ENCODE data around the gene NRBP1. TPM values are rescaled to one million over a fixed set of nuclear protein-coding genes. Genes with fewer than 3 reads are reported as not detected.
A peak's percentile ranks its signal among the peaks of the same experiment; 100 is the strongest.
"Not testable (repeated sequence)": the region's sequence is repeated elsewhere in the genome, so short reads cannot be mapped to it uniquely, and the experiment has no call there.

NRBP1 gene
- total RNA-seq, 3 donors from 2014 or later: 99.0 to 103 (median 99.4) TPM

DNA sequence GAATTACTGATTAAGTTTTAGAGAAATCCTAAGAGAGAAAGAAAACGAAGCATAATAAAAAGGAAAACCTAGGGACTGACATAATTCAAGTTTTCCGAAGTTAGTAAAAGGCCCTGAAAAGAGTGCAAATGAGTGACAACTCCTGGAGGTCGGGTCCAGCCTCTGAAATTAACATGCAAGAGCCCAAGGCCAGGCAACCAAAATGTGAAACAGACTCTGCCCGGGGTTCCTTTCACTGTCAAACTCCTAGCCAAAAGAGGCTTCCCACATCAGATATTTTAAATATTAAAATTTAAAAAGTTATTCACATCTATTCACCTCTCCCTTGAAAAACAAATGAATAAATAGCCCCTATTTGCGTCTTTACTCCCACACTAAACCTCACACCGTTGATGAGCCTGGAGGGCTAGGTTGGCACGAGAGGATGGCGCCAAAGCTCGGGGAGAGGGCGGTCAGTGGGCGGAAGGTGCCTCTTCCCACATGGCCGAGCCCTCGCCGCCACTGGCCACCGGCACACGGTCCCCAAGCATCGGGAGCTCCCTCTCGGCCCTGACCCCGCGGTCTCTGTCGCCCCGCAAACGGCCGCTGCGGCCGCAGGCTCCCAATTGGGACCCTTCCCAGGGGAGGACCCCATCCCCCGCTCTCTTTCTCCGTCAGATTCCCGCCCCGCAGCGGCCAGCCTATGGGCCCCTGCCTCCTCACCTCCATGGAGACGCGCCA is 19.7 kb upstream of the NRBP1 start:
- ATAC-seq (peak; percentile 28 to 33), DNase-seq (no peak)
- Mint-ChIP-seq H3K27me3 (ENCODE audit: low read depth) (no peaks in the 10 kb centered on the region), H3K4me3 (peak overlapping the region; percentile 89), H3K36me3 (ENCODE audit: insufficient read depth) (peaks cover 8% of the 10 kb centered on the region), H3K9me3 (no peaks in the 10 kb centered on the region), H3K4me1 (ENCODE audit: low read depth) (peaks cover 34% of the 10 kb centered on the region)

DNA sequence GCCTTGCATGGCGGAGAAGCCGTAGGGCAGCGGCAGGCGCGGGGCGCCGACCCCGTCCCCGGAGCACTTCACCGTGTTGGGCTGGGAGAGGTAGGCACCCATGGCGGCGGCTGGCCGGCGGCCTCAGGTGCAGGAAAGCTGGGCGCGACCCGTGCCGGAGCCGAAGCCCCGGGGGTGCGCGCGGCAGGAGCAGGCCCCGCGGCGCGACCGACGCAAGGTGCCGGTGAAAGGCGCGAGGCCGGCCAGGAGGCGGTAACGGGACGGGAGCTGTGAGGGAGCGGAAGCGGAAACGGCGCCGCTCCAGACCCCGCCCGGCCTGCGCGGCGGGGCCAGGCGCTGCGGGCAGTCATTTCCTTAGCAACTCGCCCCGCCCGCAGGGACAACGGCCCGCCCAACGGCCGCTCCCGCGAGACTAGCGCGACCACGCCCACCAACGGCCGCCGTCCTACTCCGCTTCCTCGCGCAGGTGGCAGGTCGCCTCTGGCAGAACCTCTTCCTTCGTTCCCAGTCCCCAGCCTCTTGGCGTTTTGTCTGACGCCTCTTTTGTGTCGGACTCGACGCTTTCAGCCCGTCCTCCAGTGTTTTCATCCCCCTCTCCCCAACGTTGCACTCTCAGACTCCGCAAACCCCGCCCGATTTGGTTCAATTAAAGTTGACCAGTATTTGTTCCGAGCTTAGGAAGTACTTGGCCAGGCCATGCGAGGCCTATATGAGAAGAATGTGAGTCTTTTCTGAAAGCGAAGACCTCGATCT is 18.9 kb upstream of the NRBP1 start, which contains the start of gene PPM1G:
Gene PPM1G (minus strand): TSS at position 271 of the 753 bp plus-strand sequence. CDS start 169 bp downstream, at position 102.
- Mint-ChIP-seq H3K4me1 (ENCODE audit: low read depth) (peaks cover 32% of the 10 kb centered on the region), H3K36me3 (ENCODE audit: insufficient read depth) (peaks cover 8% of the 10 kb centered on the region), H3K27me3 (ENCODE audit: low read depth) (no peaks in the 10 kb centered on the region), H3K9me3 (no peaks in the 10 kb centered on the region), H3K4me3 (peak within 1 kb of the TSS; percentile 89)
- peak; percentile 96 for DNase-seq
- ATAC-seq: peak; percentile 99

DNA sequence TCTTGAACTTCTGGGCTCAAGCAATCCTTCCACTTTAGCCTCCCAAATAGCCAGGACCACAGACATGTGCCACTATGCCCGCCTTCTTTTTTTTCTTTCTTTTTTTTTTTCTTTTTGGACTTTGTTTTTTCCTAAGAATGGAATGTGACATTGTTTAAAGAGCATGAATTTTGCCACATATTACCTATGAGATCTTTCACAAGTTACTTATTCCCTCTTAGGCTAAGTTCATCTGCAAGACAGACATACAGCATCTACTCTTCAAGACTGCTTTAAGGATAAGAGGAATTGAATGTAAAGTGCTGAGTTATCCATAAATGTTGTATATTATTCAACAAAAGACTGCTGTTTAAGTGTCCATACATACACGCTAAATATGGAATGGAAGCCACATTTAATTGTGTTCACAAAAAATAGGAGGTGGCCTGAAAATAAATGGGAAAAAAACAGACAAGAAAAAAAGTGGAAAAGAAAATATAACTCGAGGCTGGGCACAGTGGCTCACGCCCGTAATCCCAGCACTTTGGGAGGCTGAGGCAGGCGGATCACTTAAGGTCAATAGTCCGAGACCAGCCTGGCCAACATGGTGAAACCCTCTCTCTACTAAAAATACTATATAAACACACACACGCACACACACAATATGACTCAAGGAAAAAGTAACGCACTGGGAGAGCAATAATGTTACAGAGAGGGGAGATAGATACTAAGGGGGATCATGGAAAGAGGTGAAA is 15.8 kb upstream of the NRBP1 start:
- H3K9me3 Mint-ChIP-seq: no peaks in the 10 kb centered on the region
- H3K4me1 Mint-ChIP-seq (ENCODE audit: low read depth): peaks cover 18% of the 10 kb centered on the region
- H3K27me3 Mint-ChIP-seq (ENCODE audit: low read depth): no peaks in the 10 kb centered on the region
- ATAC-seq (no peak), DNase-seq (no peak)
- H3K36me3 Mint-ChIP-seq (ENCODE audit: insufficient read depth): peaks cover 3% of the 10 kb centered on the region
- H3K4me3 Mint-ChIP-seq: no peak overlapping the region

DNA sequence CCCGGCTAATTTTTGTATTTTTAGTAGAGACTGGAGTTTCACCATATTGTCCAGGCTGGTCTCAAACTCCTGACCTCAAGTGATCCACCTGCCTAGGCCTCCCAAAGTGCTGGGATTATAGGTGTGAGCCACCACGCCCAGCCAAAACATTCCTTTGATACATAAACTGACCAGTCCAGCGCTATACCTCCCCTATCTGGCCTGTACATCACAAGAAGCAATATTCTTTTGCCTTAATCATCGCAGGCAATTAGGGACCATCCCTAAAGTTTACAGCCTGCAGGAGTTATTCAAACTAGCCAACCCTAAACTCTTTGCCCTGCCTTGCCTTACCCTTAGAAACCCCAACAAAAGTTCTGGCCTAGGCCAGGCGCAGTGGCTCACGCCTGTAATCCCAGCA is 12.3 kb upstream of the NRBP1 start:
- H3K9me3 Mint-ChIP-seq: no peaks in the 10 kb centered on the region
- H3K4me3 Mint-ChIP-seq: no peak overlapping the region
- ATAC-seq (no peak), DNase-seq (no peak)
- no peaks in the 10 kb centered on the region for H3K27me3 Mint-ChIP-seq (ENCODE audit: low read depth)
- H3K36me3 Mint-ChIP-seq (ENCODE audit: insufficient read depth): no peaks in the 10 kb centered on the region
- peaks cover 2% of the 10 kb centered on the region for H3K4me1 Mint-ChIP-seq (ENCODE audit: low read depth)

DNA sequence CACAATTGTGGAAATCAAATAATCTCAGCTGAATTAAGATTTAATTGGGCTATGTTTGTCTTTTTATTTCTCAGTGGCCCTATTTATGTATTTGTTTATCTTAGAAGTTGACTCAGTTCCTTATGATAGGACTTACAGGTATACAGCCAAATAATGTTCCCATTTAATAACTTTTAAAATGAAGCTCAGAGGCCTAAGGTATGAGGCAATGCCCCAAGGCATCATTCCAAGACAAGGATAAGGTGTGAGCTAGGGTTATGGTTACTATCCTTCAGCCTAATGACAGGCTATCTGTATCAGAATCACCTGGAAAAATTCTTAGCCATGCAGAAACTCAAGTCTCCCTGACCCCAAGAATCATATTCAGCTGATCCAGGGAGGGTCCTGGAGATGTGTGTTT is 7.4 kb upstream of the NRBP1 start:
- Mint-ChIP-seq H3K9me3 (no peaks in the 10 kb centered on the region), H3K36me3 (ENCODE audit: insufficient read depth) (no peaks in the 10 kb centered on the region), H3K4me1 (ENCODE audit: low read depth) (no peaks in the 10 kb centered on the region), H3K4me3 (no peak overlapping the region), H3K27me3 (ENCODE audit: low read depth) (no peaks in the 10 kb centered on the region)
- ATAC-seq (no peak), DNase-seq (no peak)

DNA sequence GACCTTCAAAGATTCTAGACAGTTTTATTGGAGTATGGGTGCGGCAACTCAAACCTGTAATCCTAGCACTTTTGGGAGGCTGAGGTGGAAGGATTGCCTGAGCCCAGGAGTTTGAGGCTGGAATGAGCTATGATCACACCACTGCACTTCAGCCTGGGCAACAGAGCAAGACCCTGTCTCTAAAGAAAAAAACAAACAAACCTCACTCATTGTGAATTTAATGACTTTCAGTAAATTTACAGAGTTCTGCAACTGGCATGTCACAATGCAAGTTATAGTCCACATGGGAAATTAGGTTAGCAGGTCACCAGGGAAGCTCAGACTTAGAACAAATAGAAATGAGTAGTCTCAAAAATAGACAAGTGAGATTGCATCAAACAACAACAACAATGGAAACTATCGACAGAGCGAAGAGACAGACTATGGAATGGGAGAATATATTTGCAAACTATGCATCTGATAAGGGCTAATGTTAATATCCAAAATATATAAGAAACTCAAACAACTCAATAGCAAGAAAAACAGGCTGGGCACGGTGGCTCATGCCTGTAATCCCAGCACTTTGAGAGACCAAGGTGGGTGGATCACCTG is 6.7 kb upstream of the NRBP1 start:
- H3K27me3 Mint-ChIP-seq (ENCODE audit: low read depth): no peaks in the 10 kb centered on the region
- H3K9me3 Mint-ChIP-seq: no peaks in the 10 kb centered on the region
- H3K4me1 Mint-ChIP-seq (ENCODE audit: low read depth): no peaks in the 10 kb centered on the region
- H3K4me3 Mint-ChIP-seq: no peak overlapping the region
- ATAC-seq: no peak
- no peaks in the 10 kb centered on the region for H3K36me3 Mint-ChIP-seq (ENCODE audit: insufficient read depth)
- no peak for DNase-seq

DNA sequence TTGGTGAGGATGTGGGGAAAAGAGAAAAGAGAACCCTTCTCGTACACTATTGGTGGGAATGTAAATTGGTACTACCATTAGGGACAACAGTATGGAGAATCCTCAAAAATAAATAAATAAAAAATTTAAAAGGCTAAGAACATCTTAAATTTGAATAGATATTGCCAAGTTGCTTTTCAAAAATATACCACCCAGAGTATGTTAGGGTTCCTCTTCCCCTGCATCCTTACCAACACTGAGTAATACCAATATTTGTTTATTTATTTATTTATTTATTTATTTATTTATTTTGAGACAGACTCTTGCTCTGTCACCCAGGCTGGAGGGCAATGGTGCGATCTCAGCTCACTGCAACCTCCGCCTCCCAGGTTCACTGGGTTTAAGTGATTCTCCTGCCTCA is 5.5 kb upstream of the NRBP1 start:
- no peaks in the 10 kb centered on the region for H3K27me3 Mint-ChIP-seq (ENCODE audit: low read depth)
- H3K9me3 Mint-ChIP-seq: no peaks in the 10 kb centered on the region
- no peak overlapping the region for H3K4me3 Mint-ChIP-seq
- no peaks in the 10 kb centered on the region for H3K36me3 Mint-ChIP-seq (ENCODE audit: insufficient read depth)
- H3K4me1 Mint-ChIP-seq (ENCODE audit: low read depth): peaks cover 4% of the 10 kb centered on the region
- DNase-seq (no peak), ATAC-seq (no peak)

DNA sequence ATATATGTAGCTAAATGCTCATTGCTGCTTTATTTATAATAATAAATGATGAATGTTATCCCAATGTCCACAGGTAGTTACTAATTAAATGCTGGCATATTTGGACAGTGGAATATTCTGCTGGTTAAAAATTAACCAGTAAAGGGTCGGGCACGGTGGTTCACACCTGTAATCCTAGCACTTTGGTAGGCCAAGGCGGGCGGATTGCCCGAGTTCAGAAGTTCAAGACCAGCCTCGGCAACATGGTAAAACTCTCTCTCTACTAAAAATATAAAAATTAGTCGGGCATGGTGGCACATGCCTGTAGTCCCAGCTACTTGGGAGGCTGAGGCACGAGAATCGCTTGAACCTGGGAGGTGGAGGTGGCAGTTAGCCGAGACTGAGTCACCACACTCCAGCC is 3.4 kb upstream of the NRBP1 start:
- ATAC-seq; H3K9me3 Mint-ChIP-seq; H3K4me3 Mint-ChIP-seq; H3K36me3 Mint-ChIP-seq (ENCODE audit: insufficient read depth); DNase-seq; H3K27me3 Mint-ChIP-seq (ENCODE audit: low read depth): not testable (repeated sequence)
- H3K4me1 Mint-ChIP-seq (ENCODE audit: low read depth): peaks cover 13% of the 10 kb centered on the region

DNA sequence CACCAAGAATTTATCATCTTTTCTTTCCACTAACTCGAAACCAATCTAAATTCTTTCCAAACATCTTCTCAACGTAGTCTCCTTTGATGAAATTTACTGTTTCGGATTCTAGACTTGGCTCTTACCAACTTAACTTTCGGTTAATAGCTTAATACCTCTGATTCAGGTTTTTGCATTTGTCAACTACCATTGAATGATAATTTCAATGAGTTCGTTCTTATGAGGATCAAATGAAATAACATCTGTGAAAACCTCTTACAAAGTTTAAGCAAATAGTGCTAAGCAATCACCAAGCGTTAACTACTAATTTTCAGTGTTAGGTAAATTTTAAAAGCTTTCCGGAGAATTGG is 593 bp upstream of the NRBP1 start:
- H3K27me3 Mint-ChIP-seq (ENCODE audit: low read depth): no peaks in the 10 kb centered on the region
- H3K36me3 Mint-ChIP-seq (ENCODE audit: insufficient read depth): peaks cover 4% of the 10 kb centered on the region
- peaks cover 26% of the 10 kb centered on the region for H3K4me1 Mint-ChIP-seq (ENCODE audit: low read depth)
- DNase-seq: no peak
- no peaks in the 10 kb centered on the region for H3K9me3 Mint-ChIP-seq
- H3K4me3 Mint-ChIP-seq: peak overlapping the region; percentile 98
- no peak for ATAC-seq

DNA sequence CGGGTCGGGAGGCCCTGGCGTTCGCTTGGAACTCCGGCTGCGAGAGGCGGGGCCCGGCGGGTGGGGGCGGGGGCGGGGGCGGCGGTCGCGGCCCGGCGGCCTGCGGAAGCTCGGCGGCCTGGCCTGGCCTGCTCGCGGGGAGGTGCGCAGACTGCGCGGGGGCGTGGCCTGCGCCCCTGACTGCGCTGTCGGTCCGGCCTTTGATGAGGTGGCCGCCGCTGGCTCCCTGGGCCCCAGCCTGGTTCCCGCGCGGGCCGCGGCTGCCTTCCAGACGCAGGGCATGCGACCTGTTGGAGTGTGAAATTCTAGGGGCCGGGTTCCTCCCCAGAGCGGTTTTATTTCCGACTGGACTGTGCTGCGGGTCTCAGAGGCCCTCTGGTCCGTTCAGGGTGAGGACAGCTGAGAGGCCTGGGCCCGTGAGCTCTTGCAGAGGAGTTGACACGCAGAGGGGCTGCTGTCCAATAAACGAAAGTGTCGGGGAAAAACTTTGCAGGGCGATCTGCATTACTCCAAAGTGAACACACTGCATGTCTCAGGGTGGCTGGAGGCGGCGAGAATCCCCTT is 629 bp downstream of the NRBP1 start:
- peaks cover 15% of the 10 kb centered on the region for H3K36me3 Mint-ChIP-seq (ENCODE audit: insufficient read depth)
- ATAC-seq: peak; percentile 76 to 78
- H3K9me3 Mint-ChIP-seq: no peaks in the 10 kb centered on the region
- H3K4me3 Mint-ChIP-seq: peak overlapping the region; percentile 98
- DNase-seq: peak; percentile 53
- H3K27me3 Mint-ChIP-seq (ENCODE audit: low read depth): no peaks in the 10 kb centered on the region
- peaks cover 35% of the 10 kb centered on the region for H3K4me1 Mint-ChIP-seq (ENCODE audit: low read depth)

DNA sequence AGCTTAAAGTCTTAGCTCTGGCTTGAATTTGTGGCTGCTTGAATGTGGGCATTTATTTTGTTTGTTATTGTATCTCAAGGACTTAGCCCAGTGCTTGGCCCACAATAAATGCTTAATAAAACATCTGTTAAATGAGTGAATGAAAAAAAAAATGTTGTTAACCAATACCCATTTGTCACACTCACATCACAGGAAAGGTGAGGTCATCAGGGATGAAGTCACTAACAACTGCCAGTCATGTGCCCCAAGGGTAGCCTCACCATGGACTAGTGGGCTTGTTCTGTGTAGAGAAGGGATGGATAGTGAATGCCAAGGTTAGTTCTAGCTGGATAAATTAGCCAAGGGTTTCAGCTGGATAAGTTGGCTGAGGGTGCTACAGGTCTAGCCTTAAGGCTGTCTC is 3.0 kb downstream of the NRBP1 start:
- Mint-ChIP-seq H3K27me3 (ENCODE audit: low read depth) (no peaks in the 10 kb centered on the region), H3K4me1 (ENCODE audit: low read depth) (peaks cover 35% of the 10 kb centered on the region), H3K9me3 (no peaks in the 10 kb centered on the region), H3K4me3 (peak overlapping the region; percentile 67), H3K36me3 (ENCODE audit: insufficient read depth) (peaks cover 34% of the 10 kb centered on the region)
- ATAC-seq: peak in 1 of 2 donors; percentile 9
- no peak for DNase-seq

DNA sequence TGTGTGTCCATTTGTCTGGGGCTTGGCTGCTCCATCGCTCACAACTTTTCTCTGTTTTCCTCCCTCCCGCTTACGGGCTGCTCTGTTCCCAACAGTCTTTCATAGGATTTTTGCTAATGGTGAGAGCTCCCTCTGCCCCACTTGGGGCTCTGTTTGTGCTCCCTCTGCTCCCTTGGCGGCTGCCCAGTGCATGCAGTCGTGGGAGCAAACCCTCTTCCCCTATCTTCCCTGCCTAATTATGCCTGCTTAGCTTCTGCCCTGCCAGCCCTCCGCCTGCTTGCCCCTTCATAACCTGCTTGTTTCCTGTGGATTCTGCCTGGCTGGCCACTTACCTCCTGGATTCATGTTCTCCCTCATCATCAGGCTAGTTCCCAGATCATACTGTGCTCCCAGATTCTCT is 7.2 kb downstream of the NRBP1 start:
- Mint-ChIP-seq H3K27me3 (ENCODE audit: low read depth) (no peaks in the 10 kb centered on the region), H3K4me1 (ENCODE audit: low read depth) (peaks cover 20% of the 10 kb centered on the region), H3K36me3 (ENCODE audit: insufficient read depth) (peaks cover 53% of the 10 kb centered on the region), H3K4me3 (no peak overlapping the region), H3K9me3 (no peaks in the 10 kb centered on the region)
- DNase-seq (no peak), ATAC-seq (no peak)

DNA sequence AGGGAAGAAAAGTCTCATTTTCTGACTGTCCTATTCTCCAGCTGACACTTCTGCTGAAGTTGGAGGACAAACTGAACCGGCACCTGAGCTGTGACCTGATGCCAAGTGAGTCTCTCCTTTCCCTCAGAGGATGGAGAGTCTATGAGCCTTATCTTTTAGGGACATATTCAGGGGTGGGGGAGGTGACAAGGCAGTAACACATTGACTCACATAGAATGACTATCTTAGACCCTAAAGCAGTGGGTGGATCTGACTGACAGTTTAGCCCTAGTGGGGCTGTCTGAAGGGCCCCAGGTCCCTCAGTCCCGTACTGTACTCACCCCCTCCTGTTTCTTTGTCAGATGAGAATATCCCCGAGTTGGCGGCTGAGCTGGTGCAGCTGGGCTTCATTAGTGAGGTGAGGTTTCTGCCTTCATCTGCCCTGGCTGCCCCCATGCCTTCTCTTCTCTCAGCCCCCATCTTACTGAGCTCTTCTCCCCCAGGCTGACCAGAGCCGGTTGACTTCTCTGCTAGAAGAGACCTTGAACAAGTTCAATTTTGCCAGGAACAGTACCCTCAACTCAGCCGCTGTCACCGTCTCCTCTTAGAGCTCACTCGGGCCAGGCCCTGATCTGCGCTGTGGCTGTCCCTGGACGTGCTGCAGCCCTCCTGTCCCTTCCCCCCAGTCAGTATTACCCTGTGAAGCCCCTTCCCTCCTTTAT is 12.9 kb downstream of the NRBP1 start:
- Mint-ChIP-seq H3K27me3 (ENCODE audit: low read depth) (no peaks in the 10 kb centered on the region), H3K4me3 (no peak overlapping the region), H3K9me3 (no peaks in the 10 kb centered on the region), H3K36me3 (ENCODE audit: insufficient read depth) (peaks cover 39% of the 10 kb centered on the region), H3K4me1 (ENCODE audit: low read depth) (peaks cover 6% of the 10 kb centered on the region)
- DNase-seq (no peak), ATAC-seq (no peak)
